ENCODE results near the gene STK24. TPM values are rescaled to one million over a fixed set of nuclear protein-coding genes. Genes with fewer than 3 reads are reported as not detected.

The STK24 gene
- total and polyA plus RNA-seq, 2 of the 4 experiments (the other 2 are of a cell fraction): 29.2 to 43.4 TPM

- CTCF ChIA-PET: no interaction called here
- TF ChIP-seq FOS (IDR thresholded peaks at IDR 0.05; ENCODE audit: low read depth, low read length) (no peak), SMC3 (IDR thresholded peaks at IDR 0.05; ENCODE audit: low read depth, low read length) (no peak), USF2 (IDR thresholded peaks at IDR 0.05; ENCODE audit: low read depth, low read length) (no peak), MAFK (IDR thresholded peaks at IDR 0.05; ENCODE audit: low read depth, low read length) (no peak), MAZ (IDR thresholded peaks at IDR 0.05; ENCODE audit: borderline replicate concordance, low read depth, low read length) (no peak), BHLHE40 (IDR thresholded peaks at IDR 0.05; ENCODE audit: low read depth, low read length) (no peak), RFX5 (IDR thresholded peaks at IDR 0.05; ENCODE audit: low read depth, low read length) (no peak), RAD21 (IDR thresholded peaks at IDR 0.05; ENCODE audit: low read length) (no peak), CTCF (conservative IDR thresholded peaks at IDR 0.05; ENCODE audit: low read depth, low read length) (no peak), POLR2A (IDR thresholded peaks at IDR 0.05; ENCODE audit: low read depth, low read length) (no peak), CHD1 (IDR thresholded peaks at IDR 0.05; ENCODE audit: low read depth, low read length) (no peak), CEBPB (IDR thresholded peaks at IDR 0.05; ENCODE audit: low read depth, low read length) (no peak)
- Histone ChIP-seq H3K56ac (ENCODE audit: extremely low read depth, insufficient read depth, low read length) (no peak overlapping the region), H2BK20ac (ENCODE audit: low read depth, low read length) (no peak overlapping the region), H3K9me3 (ENCODE audit: control insufficient read depth, insufficient read depth, low read length) (no peaks in the 10 kb centered on the region), H3K36me3 (ENCODE audit: control insufficient read depth, insufficient read depth, low read length) (peaks cover 46% of the 10 kb centered on the region), H3K18ac (ENCODE audit: low read depth, low read length) (no peak overlapping the region), H2AK5ac (ENCODE audit: low read depth, low read length) (no peak overlapping the region), H4K5ac (ENCODE audit: low read depth, low read length) (no peak overlapping the region), H3K79me1 (ENCODE audit: low read depth in 1 of 2, low read length in 2 of 2) (peaks cover 12 to 73% of the 10 kb centered on the region in 2 experiments; a peak in 3 of 4 replicates), H3K27me3 (ENCODE audit: control insufficient read depth, insufficient read depth, low read length) (no peaks in the 10 kb centered on the region), H3K4me2 (ENCODE audit: low read depth, low read length) (no peak overlapping the region), H4K8ac (ENCODE audit: low read depth in 2 of 2, low read length in 2 of 2) (0 out of 4 replicates have a peak overlapping the region, but pooled peaks of 1 of the 2 experiments have one; percentile 6), H3K9me1 (ENCODE audit: insufficient read depth, low read length) (peaks cover 15% of the 10 kb centered on the region), H3K23ac (ENCODE audit: low read depth, low read length) (0 out of 2 replicates have a peak overlapping the region, but pooled peaks have one; percentile 8), H4K91ac (ENCODE audit: insufficient read depth, low read depth, low read length) (no peak overlapping the region), H3K4me1 (ENCODE audit: control insufficient read depth, insufficient read depth, low read length) (peaks cover 14% of the 10 kb centered on the region), H4K20me1 (ENCODE audit: insufficient read depth, low read length) (peaks cover 34% of the 10 kb centered on the region), H3K4me3 (ENCODE audit: insufficient read depth, low read depth, low read length) (no peak overlapping the region), H2BK15ac (ENCODE audit: low read depth, low read length) (no peak overlapping the region), H2BK120ac (ENCODE audit: low read depth, low read length) (no peak overlapping the region), H2AFZ (replicated peaks; ENCODE audit: low read length, poor library complexity) (peak overlapping the region; percentile 33), H3K27ac (ENCODE audit: insufficient read depth, low read length) (no peak overlapping the region), H3K4ac (ENCODE audit: low read depth, low read length) (no peak overlapping the region), H3K9ac (ENCODE audit: low read depth, low read length) (no peak overlapping the region), H2AK9ac (replicated peaks; ENCODE audit: low read depth, low read length, poor library complexity) (no peak overlapping the region), H2BK5ac (ENCODE audit: low read depth, low read length, poor library complexity, severe bottlenecking) (peak overlapping the region; percentile 15), H3K14ac (replicated peaks; ENCODE audit: low read depth, low read length) (no peak overlapping the region)
- POLR2A ChIA-PET (ENCODE audit: unreplicated experiment): interaction anchor here (0.6 kb wide), 1 partner anchor 86 kb away, joined by 3 read pairs; no protein-coding TSS in a partner anchor
- DNase-seq (peak; percentile 40), ATAC-seq (ENCODE audit: low read depth) (no peak)
- intact Hi-C loops (cut with micrococcal nuclease): loop anchor here (2.0 kb wide), 1 partner anchor 221 kb away; no protein-coding TSS in a partner anchor
- BruUV-seq (replicated peaks): no TSS peak
- dilution Hi-C loops (cut with HindIII; ENCODE audit: low sequenced_read_pairs, unreplicated experiment): loop anchor here (25.0 kb wide), 1 partner anchor 210 kb away; no protein-coding TSS in a partner anchor
- in situ Hi-C loops (cut with MboI; ENCODE audit: low sequenced_read_pairs): loop anchor here (10.0 kb wide), 1 partner anchor 383 kb away; no protein-coding TSS in a partner anchor
- 67% methylated on average over 4 of the region's 23 CpGs; no CpG with 5 or more reads in 1 of the 2 experiments for WGBS, 2 experiments (ENCODE audit: extremely low coverage in 2 of 2, insufficient read length in 1 of 2)
Measured at GRCh38 chr13:98451676-98452470, 125.0 kb downstream of the STK24 start.
